GM18907 (cell line): Measurements from ENCODE around the gene EMSY.
"Not testable (repeated sequence)": the region's sequence is repeated elsewhere in the genome, so short reads cannot be mapped to it uniquely, and the experiment has no call there.

Experiments
- ATAC-seq: cut with Tn5 transposase; IDR thresholded peaks from one replicate; pipeline ENCODE4 v1.9.1; 2021; ENCODE audit warnings: mild to moderate bottlenecking, moderate library complexity; ENCODE audit not compliant: unreplicated experiment

EMSY gene

DNA sequence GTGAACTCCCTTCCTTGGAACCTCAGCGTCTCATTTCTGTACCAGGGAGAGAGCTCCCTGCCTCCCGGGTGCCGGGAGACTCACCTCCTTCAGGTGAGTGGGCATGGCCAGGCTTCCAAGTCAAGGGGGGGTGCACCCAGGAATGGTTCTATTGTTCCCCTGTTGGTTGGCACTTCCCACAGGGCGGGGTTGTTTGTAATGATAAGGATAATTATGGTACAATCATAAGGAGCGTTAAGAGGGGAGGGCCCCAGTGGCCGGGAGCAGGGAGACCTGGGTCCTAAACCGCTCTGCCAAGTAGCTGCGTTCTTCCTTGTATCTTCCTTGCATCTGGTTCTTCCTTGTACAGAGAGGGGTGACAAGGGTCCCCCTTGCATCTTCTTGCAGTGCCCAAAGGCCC lies 146.6 kb downstream of the EMSY start:
- no peak for ATAC-seq

DNA sequence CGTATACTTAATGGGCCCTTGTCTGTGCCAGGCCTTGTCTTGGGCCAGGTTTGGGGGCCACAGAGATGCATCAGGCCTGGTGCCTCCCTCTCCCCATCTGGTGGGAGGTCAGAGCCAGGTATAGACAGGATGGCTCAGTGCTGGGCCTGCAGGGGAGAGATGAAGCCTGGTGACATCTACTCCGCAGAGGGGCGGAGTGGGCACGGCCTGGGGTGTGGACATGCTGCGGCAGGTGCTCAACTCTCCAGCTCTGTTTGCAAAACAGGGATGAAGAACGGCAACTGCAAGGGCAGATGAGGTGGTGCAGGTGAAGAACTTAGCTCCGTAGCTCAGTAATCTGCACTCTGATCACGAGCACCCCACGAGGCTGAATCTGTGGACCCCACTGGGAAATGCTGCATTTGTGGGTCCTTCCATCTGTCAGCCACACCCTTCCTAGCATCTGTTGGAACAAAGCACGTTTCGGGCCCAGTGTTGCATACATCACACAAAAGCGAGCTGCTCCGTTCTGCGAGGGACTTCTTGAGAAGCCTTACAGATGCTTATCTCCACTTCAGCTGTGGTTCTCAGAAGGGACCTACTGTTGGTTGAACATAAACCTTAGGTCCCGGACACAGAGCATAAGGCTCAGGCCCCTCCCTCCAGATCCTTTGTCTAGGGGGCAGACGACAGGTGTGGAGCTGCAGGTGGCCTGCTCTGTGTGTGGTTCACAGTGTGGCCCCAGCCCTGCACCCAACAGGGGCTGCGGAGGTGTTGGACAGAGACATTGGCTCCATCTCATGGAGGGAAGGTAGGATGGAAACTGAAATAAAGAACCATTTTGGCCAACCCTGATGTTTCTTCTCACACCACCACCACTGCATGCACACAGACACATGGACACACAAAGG lies 147.5 kb downstream of the EMSY start:
- no peak for ATAC-seq

DNA sequence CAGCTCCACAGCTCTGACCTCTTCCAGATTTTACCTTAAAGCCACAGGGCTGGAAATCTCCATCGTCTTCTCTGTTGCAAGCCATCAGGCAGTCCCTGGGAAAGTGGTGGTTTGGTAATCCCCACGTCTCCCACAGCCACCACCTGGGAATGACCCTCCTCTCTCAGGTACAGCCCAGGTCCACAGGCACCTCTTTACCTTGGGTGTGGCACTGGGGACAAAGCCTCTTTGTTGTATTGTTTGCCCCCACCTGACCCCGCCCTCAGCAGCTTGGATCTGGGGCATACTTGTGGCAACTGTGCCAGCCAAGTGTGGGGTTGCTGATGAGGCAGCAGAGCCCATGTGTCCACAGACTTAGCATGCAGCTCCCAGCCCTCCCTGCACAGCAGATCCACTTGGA lies 148.1 kb downstream of the EMSY start:
- no peak for ATAC-seq

DNA sequence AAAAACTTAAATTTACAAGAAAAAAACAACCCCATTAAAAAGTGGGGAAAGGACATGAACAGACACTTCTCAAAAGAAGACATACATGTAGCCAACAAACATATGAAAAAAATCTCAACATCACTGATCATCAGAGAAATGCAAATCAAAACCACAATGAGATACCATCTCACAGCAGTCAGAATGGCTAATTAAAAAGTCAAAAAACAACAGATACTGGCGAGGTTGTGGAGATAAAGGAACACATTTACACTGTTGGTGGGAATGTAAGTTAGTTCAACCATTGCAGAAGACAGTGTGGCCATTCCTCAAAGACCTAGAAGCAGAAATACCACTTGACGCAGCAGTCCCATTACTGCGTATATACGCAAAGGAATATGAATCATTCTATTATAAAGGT lies 150.3 kb downstream of the EMSY start:
- ATAC-seq, result not testable (repeated sequence)

DNA sequence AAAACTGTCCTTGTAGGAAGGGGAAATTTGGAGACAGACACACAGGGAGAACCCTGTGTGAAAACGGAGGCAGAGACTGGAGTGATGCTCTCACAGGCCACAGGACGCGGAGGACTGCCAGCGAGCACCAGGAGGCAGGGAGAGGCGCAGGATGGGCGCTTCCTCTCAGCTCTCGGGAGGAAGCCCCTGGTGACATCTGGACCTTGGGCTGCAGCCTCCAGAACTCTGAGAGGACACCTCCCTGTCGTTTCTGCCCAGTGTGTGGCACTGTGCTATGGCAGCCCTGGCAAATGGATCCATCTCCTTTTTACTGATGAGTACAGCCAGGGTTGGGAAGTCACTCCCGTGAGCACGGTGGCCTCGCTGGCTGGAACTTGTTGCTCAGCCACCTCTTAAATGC lies 151.8 kb downstream of the EMSY start:
- ATAC-seq, result no peak

DNA sequence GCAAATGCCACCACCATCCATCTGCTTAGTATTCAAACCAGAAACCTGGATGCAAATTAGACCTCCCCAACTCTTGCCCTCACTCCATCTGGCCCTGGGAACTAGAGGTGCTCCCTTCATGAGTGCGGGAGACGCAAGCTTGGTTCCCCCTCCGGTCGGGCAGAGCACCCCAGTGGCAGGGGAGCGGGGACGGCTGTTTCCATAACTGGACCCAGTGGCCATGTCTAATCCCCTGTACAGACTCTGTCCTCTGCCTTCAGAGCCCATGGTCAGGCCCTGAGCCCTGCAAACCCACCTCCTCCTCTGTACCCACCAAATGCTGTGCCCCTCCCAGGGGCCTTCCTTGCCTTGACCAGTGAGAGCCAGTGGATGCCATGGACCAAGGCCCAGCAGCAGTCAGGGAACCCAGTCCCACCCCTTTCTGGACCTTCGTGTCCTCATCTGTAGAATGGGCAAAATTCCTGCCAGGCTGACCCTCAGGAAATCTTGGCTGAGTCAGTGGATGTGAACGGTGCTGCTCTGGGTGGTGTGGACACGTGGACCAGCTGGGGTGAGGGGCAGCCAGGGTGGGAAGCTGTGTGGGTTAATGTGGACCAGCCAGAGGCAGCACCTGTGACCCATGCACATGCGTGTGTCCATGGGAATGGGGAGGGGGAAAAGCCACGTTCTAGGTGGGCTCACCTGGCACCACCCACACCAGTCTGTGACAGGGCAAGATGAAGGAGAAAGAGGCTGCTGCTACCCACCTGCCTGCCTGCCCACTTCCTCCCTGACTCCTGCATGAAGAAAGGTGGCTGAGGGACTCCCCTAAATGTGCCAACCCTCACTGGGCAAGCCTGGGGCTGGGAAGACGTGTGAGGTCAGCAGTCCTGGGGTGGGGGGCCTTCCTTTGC lies 153.0 kb downstream of the EMSY start:
- no peak for ATAC-seq

DNA sequence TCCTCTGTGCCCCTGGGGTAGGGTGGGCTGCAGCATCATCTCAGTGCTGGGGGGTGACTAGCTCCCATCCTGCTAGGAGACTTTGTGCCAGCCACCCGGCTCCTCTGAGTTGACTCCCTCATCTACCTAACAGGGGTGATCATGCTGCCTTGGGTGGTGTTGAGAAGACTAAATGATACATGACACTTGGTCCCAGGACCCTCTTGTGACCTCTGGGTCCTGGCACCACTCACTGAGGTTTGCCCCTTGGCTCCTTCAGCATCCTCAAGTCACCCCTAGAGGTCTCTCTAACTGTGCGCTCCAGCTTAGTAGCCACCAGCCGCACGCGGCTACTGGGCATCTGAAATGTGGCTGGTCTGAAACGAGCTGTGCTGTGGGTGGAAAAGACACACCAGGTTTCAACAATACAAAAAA lies 153.6 kb downstream of the EMSY start:
- peak; percentile 49 for ATAC-seq

DNA sequence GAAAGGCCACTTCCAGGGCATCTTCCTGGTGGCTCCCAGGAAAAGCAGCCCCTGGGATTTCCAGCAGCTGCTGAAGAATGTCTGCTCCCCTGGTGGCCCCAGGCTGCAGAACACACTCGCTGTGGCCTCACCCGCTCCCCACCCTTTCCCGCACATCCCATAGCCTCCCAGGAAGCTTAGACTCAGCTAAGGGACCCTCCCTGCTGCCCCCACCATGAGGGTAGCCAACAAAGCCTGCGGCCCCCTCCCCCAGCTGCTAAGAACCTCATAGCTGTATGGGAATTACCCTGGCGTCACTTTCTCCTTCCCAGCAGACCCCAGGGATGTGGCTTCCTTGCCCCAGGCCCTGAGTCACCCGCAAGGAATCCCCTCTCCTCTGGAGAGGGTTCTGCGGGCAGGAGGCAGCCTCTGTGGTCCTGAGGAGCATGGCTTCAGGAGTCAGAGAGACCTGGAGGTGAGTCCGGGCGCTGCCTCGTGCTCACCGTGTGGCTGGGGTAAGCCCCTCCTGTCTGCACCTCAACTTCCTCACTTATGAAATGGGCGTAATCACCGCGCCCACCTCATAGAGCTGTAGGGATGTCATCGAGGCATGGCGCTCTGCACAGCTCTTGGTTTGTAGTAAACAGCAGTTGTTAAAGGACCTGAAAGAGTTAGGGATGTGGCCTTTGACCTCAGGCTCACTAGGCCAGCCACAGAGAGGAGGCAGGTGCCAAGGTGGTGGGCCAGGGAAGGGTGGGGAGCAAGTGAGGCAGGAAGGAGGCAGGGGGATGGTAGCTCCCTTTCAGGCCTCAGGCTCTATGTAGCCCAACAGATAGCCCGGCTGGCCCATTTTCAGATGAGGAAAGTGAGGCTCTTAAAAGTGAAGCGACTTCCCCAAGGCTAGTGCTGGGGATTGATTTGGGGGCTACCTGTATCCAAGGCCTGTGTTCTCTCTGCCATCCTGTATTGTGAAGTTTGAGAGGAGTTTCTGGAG lies 154.5 kb downstream of the EMSY start:
- ATAC-seq, result no peak

DNA sequence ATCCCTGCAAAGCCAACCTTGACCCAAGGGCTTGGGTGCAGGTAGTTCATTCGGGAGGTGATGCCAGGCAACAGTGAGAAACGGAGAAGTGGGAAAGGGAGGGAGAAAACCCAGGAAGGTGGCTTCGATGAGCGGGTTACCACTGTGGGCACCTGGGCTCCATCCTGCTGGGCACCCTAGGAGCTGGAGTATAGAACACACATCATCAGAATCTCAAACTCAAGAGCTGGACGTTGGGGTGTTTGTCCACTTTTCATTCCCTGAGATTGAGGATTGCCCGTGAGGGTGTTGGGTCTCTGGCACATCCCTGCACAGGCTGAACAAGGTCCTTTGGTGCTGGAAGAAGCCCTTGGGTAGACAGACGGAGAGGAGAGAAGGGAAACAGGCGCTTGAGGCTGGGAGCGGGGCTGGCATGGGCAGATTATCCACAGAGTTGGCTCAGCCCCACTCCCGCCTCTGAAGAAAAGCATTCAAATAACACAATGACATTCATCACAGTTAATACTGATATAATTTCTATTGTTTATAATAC lies 155.4 kb downstream of the EMSY start:
- ATAC-seq, result no peak

DNA sequence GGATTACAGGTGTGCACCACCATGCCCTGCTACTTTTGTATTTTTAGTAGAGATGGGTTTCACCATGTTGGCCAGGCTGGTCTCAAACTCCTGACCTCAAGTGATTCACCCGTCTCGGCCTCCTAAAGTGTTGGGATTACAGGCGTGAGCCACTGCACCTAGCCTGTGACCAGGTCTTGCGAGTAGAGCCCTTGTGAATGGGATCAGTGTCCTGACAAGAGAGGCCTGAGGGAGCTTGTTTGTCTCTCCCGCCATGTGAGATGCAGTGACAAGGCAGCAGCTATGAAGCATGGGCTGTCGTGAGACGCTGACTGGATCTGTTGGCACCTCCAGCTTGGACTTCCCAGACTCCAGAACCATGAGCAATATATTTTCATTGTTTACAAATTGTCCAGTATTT lies 156.5 kb downstream of the EMSY start:
- no peak for ATAC-seq

DNA sequence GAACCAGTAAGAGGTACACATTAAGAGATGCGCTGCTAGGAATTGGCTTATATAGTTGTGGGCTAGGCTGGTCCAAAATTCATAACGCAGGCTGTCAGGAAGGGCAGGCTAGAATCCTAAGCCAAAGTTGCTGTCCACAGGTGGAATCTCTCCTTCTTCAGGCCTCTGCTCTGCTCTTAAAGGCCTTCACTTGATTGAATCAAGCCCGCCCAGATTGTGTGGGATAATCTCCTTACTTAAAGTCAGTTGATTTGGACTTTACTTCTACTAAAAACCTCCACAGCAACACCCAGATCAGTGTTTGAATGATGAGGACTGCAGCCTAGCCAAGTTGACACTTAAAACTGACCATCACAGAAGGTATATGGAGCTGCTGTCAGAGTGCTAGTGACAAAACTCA lies 156.9 kb downstream of the EMSY start:
- ATAC-seq, result no peak

DNA sequence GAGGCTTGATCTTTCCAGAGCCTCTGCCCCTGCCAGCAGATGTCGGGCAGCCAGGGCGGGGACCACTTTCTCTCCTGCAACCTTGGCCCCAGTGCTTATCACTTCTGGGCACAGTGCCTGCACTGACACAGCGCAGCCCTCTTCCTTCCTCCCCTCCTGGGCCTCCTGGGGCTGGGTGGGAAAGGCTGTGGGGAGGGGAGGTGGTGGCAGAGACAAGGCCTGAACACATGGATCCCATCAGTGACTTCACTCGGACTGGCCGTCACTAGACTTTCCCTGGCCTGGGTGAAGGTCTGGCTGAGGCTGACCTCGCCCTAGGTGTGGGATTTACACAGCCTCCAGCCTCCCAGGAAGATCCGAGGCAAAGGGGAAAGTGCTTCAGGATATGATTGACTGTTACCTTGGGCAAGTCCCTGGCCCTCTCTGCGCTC lies 157.6 kb downstream of the EMSY start:
- ATAC-seq, result no peak
